H1 (cell line): ENCODE results near the gene SPCS1. TPM values are rescaled to one million over a fixed set of nuclear protein-coding genes. Genes with fewer than 3 reads are reported as not detected.

Experiments used
- ASH2L ChIP-seq: fragments of 200-600, 300-600 bp; sonication (generic); IDR thresholded peaks from one replicate; pipeline ENCODE4 v1.7.1; 2017; ENCODE audit warnings: low read length
- RBBP5 ChIP-seq: IDR thresholded peaks from 2 replicates; pipeline ENCODE4 v1.7.1; 2012; ENCODE audit warnings: low read depth, mild to moderate bottlenecking, inconsistent platforms, low read length, moderate library complexity, borderline replicate concordance
- ZNF274 ChIP-seq: IDR thresholded peaks from 2 replicates; pipeline ENCODE4 v1.7.0; 2012; ENCODE audit warnings: low read length, borderline replicate concordance; ENCODE audit errors: extremely low read depth
- polyA plus RNA-seq, 7 experiments: library from polyadenylated mRNA; depleted of rRNA in 3 of 7; stranded (reverse) in 5 of 7; unstranded in 2 of 7; fragments of >200 nt in 5 of 7; fragments of 200-250 nt in 2 of 7; gene quantifications; 1 replicate in 5 of 7; 2 replicates in 1 of 7; 4 replicates in 1 of 7; pipeline versions ENCODE4 v1.2.1 to v1.2.3, GENCODE V29; 2011 to 2013; ENCODE audit warnings: missing spikeins in 2 of 7, mixed read lengths in 2 of 7
- total RNA-seq: library from RNA; stranded (reverse); fragmentation: NEBNext Ultra II Directional; extraction: Animal tissue kit (Norgen Biotek cat#: 25700); gene quantifications from 2 replicates; pipeline ENCODE4 v1.2.1, GENCODE V29; 2021
- TF ChIP-seq, protein P1 (sequence below): fragments of 300-600 bp; sonication (generic); IDR thresholded peaks from 2 replicates; pipeline ENCODE4 v1.7.1; 2012; ENCODE audit warnings: low read length, moderate library complexity, mild to moderate bottlenecking, inconsistent platforms; ENCODE audit not compliant: insufficient replicate concordance

Gene SPCS1
- total and polyA plus RNA-seq, 2 of the 8 experiments (the other 6 are each of a cell fraction or from before 2014, with no cell fraction given): 104 to 191 TPM

DNA sequence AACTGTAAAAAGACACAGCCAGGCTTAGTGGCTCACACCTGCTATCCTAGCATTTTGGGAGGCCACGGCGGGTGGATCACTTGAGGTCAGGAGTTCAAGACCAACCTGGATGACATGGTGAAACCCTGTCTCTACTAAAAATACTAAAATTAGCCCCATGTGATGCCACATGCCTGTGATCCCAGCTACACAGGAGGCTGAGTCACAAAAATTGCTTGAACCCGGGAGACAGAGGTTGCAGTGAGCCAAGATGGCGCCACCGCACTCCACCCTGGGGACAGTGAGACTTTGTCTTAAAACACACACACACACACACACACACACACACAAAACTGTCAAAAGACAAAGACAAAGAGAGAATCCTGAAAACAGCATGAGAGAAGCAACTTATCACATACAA, 18.0 kb downstream of the SPCS1 start (continued):
- TF ChIP-seq, protein P1, sequence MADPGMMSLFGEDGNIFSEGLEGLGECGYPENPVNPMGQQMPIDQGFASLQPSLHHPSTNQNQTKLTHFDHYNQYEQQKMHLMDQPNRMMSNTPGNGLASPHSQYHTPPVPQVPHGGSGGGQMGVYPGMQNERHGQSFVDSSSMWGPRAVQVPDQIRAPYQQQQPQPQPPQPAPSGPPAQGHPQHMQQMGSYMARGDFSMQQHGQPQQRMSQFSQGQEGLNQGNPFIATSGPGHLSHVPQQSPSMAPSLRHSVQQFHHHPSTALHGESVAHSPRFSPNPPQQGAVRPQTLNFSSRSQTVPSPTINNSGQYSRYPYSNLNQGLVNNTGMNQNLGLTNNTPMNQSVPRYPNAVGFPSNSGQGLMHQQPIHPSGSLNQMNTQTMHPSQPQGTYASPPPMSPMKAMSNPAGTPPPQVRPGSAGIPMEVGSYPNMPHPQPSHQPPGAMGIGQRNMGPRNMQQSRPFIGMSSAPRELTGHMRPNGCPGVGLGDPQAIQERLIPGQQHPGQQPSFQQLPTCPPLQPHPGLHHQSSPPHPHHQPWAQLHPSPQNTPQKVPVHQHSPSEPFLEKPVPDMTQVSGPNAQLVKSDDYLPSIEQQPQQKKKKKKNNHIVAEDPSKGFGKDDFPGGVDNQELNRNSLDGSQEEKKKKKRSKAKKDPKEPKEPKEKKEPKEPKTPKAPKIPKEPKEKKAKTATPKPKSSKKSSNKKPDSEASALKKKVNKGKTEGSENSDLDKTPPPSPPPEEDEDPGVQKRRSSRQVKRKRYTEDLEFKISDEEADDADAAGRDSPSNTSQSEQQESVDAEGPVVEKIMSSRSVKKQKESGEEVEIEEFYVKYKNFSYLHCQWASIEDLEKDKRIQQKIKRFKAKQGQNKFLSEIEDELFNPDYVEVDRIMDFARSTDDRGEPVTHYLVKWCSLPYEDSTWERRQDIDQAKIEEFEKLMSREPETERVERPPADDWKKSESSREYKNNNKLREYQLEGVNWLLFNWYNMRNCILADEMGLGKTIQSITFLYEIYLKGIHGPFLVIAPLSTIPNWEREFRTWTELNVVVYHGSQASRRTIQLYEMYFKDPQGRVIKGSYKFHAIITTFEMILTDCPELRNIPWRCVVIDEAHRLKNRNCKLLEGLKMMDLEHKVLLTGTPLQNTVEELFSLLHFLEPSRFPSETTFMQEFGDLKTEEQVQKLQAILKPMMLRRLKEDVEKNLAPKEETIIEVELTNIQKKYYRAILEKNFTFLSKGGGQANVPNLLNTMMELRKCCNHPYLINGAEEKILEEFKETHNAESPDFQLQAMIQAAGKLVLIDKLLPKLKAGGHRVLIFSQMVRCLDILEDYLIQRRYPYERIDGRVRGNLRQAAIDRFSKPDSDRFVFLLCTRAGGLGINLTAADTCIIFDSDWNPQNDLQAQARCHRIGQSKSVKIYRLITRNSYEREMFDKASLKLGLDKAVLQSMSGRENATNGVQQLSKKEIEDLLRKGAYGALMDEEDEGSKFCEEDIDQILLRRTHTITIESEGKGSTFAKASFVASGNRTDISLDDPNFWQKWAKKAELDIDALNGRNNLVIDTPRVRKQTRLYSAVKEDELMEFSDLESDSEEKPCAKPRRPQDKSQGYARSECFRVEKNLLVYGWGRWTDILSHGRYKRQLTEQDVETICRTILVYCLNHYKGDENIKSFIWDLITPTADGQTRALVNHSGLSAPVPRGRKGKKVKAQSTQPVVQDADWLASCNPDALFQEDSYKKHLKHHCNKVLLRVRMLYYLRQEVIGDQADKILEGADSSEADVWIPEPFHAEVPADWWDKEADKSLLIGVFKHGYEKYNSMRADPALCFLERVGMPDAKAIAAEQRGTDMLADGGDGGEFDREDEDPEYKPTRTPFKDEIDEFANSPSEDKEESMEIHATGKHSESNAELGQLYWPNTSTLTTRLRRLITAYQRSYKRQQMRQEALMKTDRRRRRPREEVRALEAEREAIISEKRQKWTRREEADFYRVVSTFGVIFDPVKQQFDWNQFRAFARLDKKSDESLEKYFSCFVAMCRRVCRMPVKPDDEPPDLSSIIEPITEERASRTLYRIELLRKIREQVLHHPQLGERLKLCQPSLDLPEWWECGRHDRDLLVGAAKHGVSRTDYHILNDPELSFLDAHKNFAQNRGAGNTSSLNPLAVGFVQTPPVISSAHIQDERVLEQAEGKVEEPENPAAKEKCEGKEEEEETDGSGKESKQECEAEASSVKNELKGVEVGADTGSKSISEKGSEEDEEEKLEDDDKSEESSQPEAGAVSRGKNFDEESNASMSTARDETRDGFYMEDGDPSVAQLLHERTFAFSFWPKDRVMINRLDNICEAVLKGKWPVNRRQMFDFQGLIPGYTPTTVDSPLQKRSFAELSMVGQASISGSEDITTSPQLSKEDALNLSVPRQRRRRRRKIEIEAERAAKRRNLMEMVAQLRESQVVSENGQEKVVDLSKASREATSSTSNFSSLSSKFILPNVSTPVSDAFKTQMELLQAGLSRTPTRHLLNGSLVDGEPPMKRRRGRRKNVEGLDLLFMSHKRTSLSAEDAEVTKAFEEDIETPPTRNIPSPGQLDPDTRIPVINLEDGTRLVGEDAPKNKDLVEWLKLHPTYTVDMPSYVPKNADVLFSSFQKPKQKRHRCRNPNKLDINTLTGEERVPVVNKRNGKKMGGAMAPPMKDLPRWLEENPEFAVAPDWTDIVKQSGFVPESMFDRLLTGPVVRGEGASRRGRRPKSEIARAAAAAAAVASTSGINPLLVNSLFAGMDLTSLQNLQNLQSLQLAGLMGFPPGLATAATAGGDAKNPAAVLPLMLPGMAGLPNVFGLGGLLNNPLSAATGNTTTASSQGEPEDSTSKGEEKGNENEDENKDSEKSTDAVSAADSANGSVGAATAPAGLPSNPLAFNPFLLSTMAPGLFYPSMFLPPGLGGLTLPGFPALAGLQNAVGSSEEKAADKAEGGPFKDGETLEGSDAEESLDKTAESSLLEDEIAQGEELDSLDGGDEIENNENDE: no peak
- TF ChIP-seq ZNF274 (no peak), ASH2L (no peak), RBBP5 (no peak)
- TF ChIP-seq, all 59 proteins: peak for 0
